ENCODE data around the gene AKNAD1.
"Not testable (repeated sequence)": the region's sequence is repeated elsewhere in the genome, so short reads cannot be mapped to it uniquely, and the experiment has no call there.

AKNAD1 gene

DNA sequence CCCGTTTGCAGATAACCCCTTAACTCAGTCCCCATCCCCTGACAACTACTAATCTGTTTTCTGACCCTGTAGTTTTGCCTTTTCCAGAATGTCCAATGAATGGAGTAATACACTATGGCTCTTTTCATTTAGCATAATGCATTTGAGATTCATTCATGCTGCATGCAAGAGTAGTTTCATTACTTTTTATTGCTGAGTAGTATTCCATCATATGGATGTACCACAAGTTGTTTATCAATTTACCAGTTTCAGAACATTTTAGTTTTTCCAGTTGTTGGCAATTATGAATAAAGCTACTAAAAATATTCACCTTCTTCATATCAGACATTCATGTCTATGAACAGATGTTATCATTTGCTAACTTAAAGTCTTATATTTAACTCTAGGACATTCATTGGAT lies 65.1 kb downstream of the AKNAD1 start:
- DNase-seq (ENCODE audit: low read depth in 1 of 2, low spot score in 1 of 2), result no peak

DNA sequence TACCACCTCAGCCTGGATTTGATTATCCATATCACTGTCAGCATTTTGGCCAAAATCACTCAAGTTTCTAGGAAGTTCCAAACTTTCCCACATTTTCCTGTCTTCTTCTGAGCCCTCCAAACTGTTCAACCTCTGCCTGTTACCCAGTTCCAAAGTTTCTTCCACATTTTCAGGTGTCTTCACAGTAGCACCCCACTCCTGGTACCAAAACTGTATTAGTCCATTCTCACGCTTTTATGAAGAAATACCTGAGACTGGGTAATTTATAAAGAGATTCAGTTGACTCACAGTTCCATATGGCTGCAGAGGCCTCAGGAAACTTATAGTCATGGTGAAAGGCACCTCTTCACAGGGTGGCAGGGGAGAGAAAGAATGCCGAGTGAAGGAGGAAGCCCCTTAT lies 71.0 kb downstream of the AKNAD1 start:
- DNase-seq (ENCODE audit: low read depth in 1 of 2, low spot score in 1 of 2), result no peak

DNA sequence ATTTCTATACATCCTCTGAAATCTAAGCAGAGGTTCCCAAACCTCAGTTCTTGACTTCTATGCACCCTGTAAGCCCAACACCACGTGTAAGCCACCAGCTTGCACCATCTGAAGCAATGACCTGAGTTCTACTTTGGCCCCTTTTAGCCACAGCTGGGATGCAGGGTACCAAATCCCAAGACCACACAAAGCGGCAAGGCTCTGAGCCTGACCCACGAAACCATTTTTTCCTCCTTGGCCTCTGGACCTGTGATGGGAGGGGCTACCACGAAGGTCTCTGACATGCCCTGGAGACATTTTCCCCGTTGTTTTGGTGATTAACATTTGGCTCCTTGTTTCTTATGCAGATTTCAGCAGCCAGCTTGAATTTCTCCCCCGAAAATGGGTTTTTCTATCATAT lies 71.6 kb downstream of the AKNAD1 start:
- DNase-seq (ENCODE audit: low read depth in 1 of 2, low spot score in 1 of 2), result no peak

DNA sequence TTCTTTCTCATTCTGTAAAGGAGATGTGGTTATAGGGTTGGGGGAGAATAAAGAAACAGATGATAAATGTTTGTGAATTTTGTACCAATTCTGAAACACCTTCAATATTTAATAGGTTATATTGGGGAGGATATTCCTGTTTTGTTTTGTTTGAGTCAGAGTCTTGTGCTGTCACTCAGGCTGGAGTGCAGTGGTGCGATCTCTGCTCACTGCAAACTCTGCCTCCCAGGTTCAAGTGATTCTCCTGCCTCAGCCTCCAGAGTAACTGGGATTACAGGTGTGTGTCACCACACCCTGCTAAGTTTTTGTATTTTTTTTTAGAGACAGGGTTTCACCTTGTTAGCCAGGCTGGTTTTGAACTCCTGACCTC lies 75.3 kb downstream of the AKNAD1 start:
- not testable (repeated sequence) for DNase-seq (ENCODE audit: low read depth in 1 of 2, low spot score in 1 of 2)

DNA sequence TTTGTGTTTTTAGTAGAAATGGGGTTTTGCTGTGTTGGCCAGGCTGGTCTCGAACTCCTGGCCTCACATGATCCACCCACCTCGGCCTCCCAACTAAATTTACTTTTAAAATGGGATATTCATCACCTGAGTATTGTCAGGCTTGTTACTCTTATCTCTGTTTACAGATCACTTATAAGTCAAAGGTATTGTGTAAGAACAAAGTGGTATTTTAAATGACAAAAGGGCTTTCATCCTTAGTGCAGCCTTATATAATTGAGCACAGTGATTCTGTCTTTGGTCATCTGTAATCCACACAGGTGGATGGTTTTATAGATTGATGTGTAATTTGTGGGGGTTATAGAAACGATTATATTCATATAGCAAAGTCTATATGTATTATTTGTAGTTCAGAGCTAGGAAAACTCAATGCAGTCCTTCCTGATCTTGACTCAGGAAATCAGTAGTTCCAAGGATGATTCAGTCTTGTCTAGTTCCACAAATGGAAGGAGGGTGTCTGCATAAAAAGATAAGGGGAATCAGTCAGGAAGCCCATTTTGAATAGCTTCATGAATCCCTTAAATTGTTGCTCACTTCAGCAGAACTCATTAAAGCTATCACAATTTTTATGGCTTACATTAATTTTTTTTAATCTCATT lies 75.8 kb downstream of the AKNAD1 start:
- no peak for DNase-seq (ENCODE audit: low read depth in 1 of 2, low spot score in 1 of 2)

DNA sequence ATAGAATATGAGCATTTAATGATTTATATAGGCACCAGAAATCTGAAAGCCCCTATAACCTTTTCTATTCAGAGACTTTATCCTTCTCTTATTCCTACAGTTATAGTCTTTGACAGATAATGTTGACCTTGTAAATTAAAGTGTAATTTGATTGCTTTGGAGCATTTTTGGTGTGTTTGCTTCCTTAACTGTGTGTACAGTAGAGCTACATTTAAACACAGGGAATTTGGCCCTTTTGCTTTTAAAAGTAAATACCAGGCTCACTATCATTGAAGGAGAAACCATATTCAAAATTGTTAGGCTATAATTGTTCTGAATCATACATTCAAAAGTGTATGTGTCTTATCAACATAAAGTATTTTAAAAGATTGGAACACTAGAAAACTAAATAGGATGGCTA lies 77.4 kb downstream of the AKNAD1 start:
- DNase-seq (ENCODE audit: low read depth in 1 of 2, low spot score in 1 of 2), result no peak

DNA sequence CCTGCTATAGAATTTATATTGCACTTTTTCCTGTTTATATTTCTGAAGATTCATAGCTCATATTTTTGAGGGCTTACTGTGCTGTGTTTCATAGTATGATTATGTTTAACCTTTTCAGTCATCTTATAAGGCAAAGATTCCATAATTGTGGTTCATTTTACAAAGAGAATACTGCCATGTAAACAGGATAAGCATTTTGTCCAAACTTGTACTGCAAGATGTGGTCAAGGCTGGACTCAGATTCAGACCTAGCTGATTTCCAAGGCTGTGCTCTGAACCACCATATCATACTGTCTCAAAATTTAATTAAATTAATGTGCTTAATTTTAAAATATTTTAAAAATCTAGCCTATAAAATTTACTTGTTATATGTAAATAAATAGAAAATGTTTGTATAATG lies 79.1 kb downstream of the AKNAD1 start:
- no peak for DNase-seq (ENCODE audit: low read depth in 1 of 2, low spot score in 1 of 2)

DNA sequence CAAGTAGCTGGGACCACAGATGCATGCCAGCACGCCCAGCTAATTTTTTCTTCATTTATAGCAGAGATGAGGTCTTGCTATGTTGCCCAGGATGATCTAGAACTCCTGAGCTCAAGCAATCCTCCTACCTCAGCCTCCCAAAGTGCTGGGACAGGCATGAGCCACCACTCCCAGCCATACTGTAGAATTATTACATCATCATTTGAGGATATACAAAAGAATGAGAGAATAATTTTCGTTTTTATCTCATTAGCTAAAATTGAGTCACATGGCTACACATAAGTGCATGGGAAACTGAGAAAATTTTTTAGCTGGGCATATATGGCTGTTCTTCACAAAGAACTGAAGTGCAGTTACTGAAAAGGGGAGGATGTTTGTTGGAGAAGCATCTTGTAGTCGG lies 89.2 kb downstream of the AKNAD1 start:
- DNase-seq (ENCODE audit: low read depth in 1 of 2, low spot score in 1 of 2), result no peak

DNA sequence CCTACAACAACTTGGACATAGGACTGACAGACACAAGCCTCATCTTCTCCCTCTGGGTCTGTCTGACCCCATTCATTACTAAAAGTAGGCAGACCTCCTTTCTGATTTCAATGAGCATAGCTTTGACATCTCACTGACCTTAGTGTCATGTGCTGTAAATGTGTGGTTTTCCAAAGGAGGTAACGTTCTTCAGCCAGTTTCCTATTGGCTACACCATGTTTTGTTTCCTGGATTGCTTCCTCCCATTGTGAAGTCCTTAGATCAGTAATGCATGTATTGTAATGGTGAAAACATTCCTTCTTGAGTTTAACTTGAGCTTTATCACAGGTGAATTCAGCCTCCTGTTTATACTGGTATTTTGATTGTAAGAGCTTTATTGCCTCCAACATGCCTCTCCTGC lies 89.8 kb downstream of the AKNAD1 start:
- DNase-seq (ENCODE audit: low read depth in 1 of 2, low spot score in 1 of 2), result no peak
